Activated CD8-positive, alpha-beta memory T cell treated with anti-CD3 and anti-CD28 coated beads, Interleukin-2, amount 50 U/mL, for 1 hour (primary cell): ENCODE results near the gene TTR.

Source experiments
- DNase-seq: peaks from one replicate; pipeline ENCODE4 v3.0.0-alpha.2; 2020; ENCODE audit errors: extremely low read depth

The TTR gene

GRCh38 chr18:31591628-31592027 lies at the start of gene TTR:
Gene TTR (plus strand): TSS chr18:31591877. CDS start chr18:31591903, 26 bp downstream.
- DNase-seq: no peak

GRCh38 chr18:31546476-31546875 lies 45.2 kb upstream of the TTR start:
- DNase-seq: no peak

GRCh38 chr18:31548853-31549252 lies 42.8 kb upstream of the TTR start:
- DNase-seq: no peak

- no peak for DNase-seq
Observed at GRCh38 chr18:31549416-31549815, 42.3 kb upstream of the TTR start.

- no peak for DNase-seq
Observed at GRCh38 chr18:31551883-31552282, 39.8 kb upstream of the TTR start.

GRCh38 chr18:31553800-31554199 lies 37.9 kb upstream of the TTR start:
- DNase-seq: no peak

GRCh38 chr18:31554776-31555175 lies 36.9 kb upstream of the TTR start:
- no peak for DNase-seq

- DNase-seq: no peak
Observed at GRCh38 chr18:31555971-31556747, 35.5 kb upstream of the TTR start.

GRCh38 chr18:31557446-31557845 lies 34.2 kb upstream of the TTR start:
- DNase-seq: no peak

GRCh38 chr18:31558567-31558966 lies 33.1 kb upstream of the TTR start:
- DNase-seq: no peak

GRCh38 chr18:31562726-31563125 lies 29.0 kb upstream of the TTR start:
- DNase-seq: no peak

GRCh38 chr18:31563778-31564177 lies 27.9 kb upstream of the TTR start:
- DNase-seq: no peak

- no peak for DNase-seq
Observed at GRCh38 chr18:31565345-31565744, 26.3 kb upstream of the TTR start.

- no peak for DNase-seq
Observed at GRCh38 chr18:31565782-31566512, 25.7 kb upstream of the TTR start.

GRCh38 chr18:31566576-31567306 lies 24.9 kb upstream of the TTR start:
- no peak for DNase-seq

GRCh38 chr18:31572368-31572767 lies 19.3 kb upstream of the TTR start:
- no peak for DNase-seq

GRCh38 chr18:31573051-31573450 lies 18.6 kb upstream of the TTR start:
- DNase-seq: no peak

- no peak for DNase-seq
Observed at GRCh38 chr18:31574359-31574758, 17.3 kb upstream of the TTR start.

- DNase-seq: no peak
Observed at GRCh38 chr18:31575515-31576257, 16.0 kb upstream of the TTR start.

GRCh38 chr18:31576670-31577069 lies 15.0 kb upstream of the TTR start:
- DNase-seq: no peak

- DNase-seq: no peak
Observed at GRCh38 chr18:31577195-31577594, 14.5 kb upstream of the TTR start.

- DNase-seq: no peak
Observed at GRCh38 chr18:31578126-31578525, 13.6 kb upstream of the TTR start.
